IMR-90 (cell line): ENCODE results near the gene ARF6. TPM values are rescaled to one million over a fixed set of nuclear protein-coding genes. Genes with fewer than 3 reads are reported as not detected.

Source experiments
- ATAC-seq: fragments of 200-7000 bp; cut with Tn5 transposase; 2 replicates; pipeline ENCODE4 v1.9.1; 2020; ENCODE audit warnings: low read depth, mild to moderate bottlenecking, moderate library complexity
- BruUV-seq: library from RNA; stranded (reverse); fragments of 400-500 nt; replicated peaks from 2 replicates; lab custom pipeline; 2021; lab: Mats Ljungman, UMichigan
- CTCF ChIA-PET: fragments of 300-600 bp; formaldehyde crosslinking; extraction: SDS; loops from one replicate; lab custom pipeline; 2021; ENCODE audit warnings: antibody characterized with exemption; lab: Yijun Ruan, JAX
- POLR2A ChIA-PET: fragments of 300-600 bp; sonication (Branson Sonifier 250); formaldehyde crosslinking; loops from one replicate; lab custom pipeline; 2022; ENCODE audit warnings: antibody characterized with exemption; ENCODE audit not compliant: unreplicated experiment; lab: Charles Lee
- DNase-seq: peaks from one replicate; pipeline ENCODE4 v3.0.0; 2013
- H2AFZ ChIP-seq: replicated peaks from 2 replicates; pipeline ENCODE3; 2013; ENCODE audit warnings: low read length, mild to moderate bottlenecking; ENCODE audit not compliant: poor library complexity
- H2AK5ac ChIP-seq: 2 replicates; pipeline ENCODE4 v1.6.1; 2013; ENCODE audit warnings: low read depth, low read length, inconsistent platforms
- H2AK9ac ChIP-seq: replicated peaks from 2 replicates; pipeline ENCODE3; 2013; ENCODE audit warnings: mild to moderate bottlenecking, low read depth, low read length, moderate library complexity; ENCODE audit not compliant: poor library complexity
- H2BK120ac ChIP-seq: 2 replicates; pipeline ENCODE4 v1.6.1; 2013; ENCODE audit warnings: low read depth, low read length, inconsistent platforms
- H2BK15ac ChIP-seq: 3 replicates; pipeline ENCODE4 v1.6.1; 2013; ENCODE audit warnings: low read depth, low read length, inconsistent platforms
- H2BK20ac ChIP-seq: 2 replicates; pipeline ENCODE4 v1.6.1; 2013; ENCODE audit warnings: low read depth, mild to moderate bottlenecking, inconsistent platforms, low read length, moderate library complexity
- H2BK5ac ChIP-seq: 2 replicates; pipeline ENCODE4 v1.6.1; 2013; ENCODE audit warnings: mild to moderate bottlenecking, low read depth, low read length, inconsistent platforms; ENCODE audit not compliant: poor library complexity, severe bottlenecking
- H3K14ac ChIP-seq: replicated peaks from 2 replicates; pipeline ENCODE4 v1.6.1; 2013; ENCODE audit warnings: low read depth, low read length, inconsistent platforms
- H3K18ac ChIP-seq: 2 replicates; pipeline ENCODE4 v1.6.1; 2013; ENCODE audit warnings: low read depth, low read length, control low read depth
- H3K23ac ChIP-seq: 2 replicates; pipeline ENCODE4 v1.6.1; 2013; ENCODE audit warnings: low read depth, low read length, inconsistent platforms
- H3K27ac ChIP-seq: 2 replicates; pipeline ENCODE4 v1.5.1; 2013; ENCODE audit warnings: mild to moderate bottlenecking, control low read depth, low read length; ENCODE audit not compliant: insufficient read depth
- H3K27me3 ChIP-seq: 2 replicates; pipeline ENCODE4 v1.6.1; 2013; ENCODE audit warnings: low read length; ENCODE audit not compliant: control insufficient read depth, insufficient read depth
- H3K36me3 ChIP-seq: 2 replicates; pipeline ENCODE4 v1.6.1; 2013; ENCODE audit warnings: low read length, mixed read lengths; ENCODE audit not compliant: control insufficient read depth, insufficient read depth
- H3K4ac ChIP-seq: 2 replicates; pipeline ENCODE4 v1.6.1; 2013; ENCODE audit warnings: low read depth, low read length, inconsistent platforms
- H3K4me1 ChIP-seq: 2 replicates; pipeline ENCODE4 v1.6.1; 2013; ENCODE audit warnings: low read length, mixed read lengths; ENCODE audit not compliant: control insufficient read depth, insufficient read depth
- H3K4me2 ChIP-seq: 2 replicates; pipeline ENCODE4 v1.6.1; 2013; ENCODE audit warnings: low read depth, mild to moderate bottlenecking, control low read depth, low read length, moderate library complexity
- H3K4me3 ChIP-seq: 2 replicates; pipeline ENCODE4 v1.5.1; 2013; ENCODE audit warnings: low read depth, mild to moderate bottlenecking, control low read depth, low read length, moderate library complexity; ENCODE audit not compliant: insufficient read depth
- H3K56ac ChIP-seq: 2 replicates; pipeline ENCODE4 v1.6.1; 2013; ENCODE audit warnings: low read length, inconsistent platforms; ENCODE audit not compliant: insufficient read depth; ENCODE audit errors: extremely low read depth
- H3K79me1 ChIP-seq, 2 experiments: 2 replicates each; pipeline ENCODE4 v1.6.1; 2013; ENCODE audit warnings: low read length in 2 of 2, inconsistent platforms in 1 of 2, low read depth in 1 of 2
- H3K9ac ChIP-seq: 2 replicates; pipeline ENCODE4 v1.6.1; 2013; ENCODE audit warnings: low read depth, low read length, control low read depth
- H3K9me1 ChIP-seq: 2 replicates; pipeline ENCODE4 v1.6.1; 2013; ENCODE audit warnings: low read length, inconsistent platforms; ENCODE audit not compliant: insufficient read depth
- H3K9me3 ChIP-seq: 2 replicates; pipeline ENCODE4 v1.6.1; 2013; ENCODE audit warnings: low read length; ENCODE audit not compliant: control insufficient read depth, insufficient read depth
- H4K20me1 ChIP-seq: 2 replicates; pipeline ENCODE4 v1.6.1; 2013; ENCODE audit warnings: low read length, inconsistent platforms; ENCODE audit not compliant: insufficient read depth
- H4K5ac ChIP-seq: 2 replicates; pipeline ENCODE4 v1.6.1; 2013; ENCODE audit warnings: mild to moderate bottlenecking, low read depth, low read length, control low read depth
- H4K8ac ChIP-seq, 2 experiments: 2 replicates each; pipeline ENCODE4 v1.6.1; 2013; ENCODE audit warnings: low read depth in 2 of 2, low read length in 2 of 2, control low read depth in 1 of 2, inconsistent platforms in 1 of 2
- H4K91ac ChIP-seq: 2 replicates; pipeline ENCODE4 v1.6.1; 2013; ENCODE audit warnings: low read depth, low read length, inconsistent platforms; ENCODE audit not compliant: insufficient read depth
- WGBS, 2 experiments: methylation state at CpG; one replicate each; pipeline versions ENCODE4 v1.1.5 to v1.1.7; 2013; ENCODE audit warnings: missing lambda C conversion rate in 2 of 2; ENCODE audit not compliant: insufficient read length in 1 of 2; ENCODE audit errors: extremely low coverage in 2 of 2; 5-methylcytosine and 5-hydroxymethylcytosine counted together
- dilution Hi-C: fragments of 300-500 bp; cut with HindIII; formaldehyde crosslinking; loops from one replicate; pipeline ENCODE4 v1.14.3; 2018; ENCODE audit warnings: low sequenced_read_pairs; ENCODE audit not compliant: unreplicated experiment
- in situ Hi-C: fragments of 300-500 bp; cut with MboI; formaldehyde crosslinking; loops from 3 replicates; pipeline ENCODE4 v1.14.3; 2019; ENCODE audit warnings: low sequenced_read_pairs, inconsistent platforms, mixed read lengths
- intact Hi-C: fragments of 100-400 bp; cut with micrococcal nuclease; formaldehyde crosslinking; loops from 2 replicates; pipeline ENCODE4 v1.10.0; 2022
- polyA plus RNA-seq, 3 experiments: library from polyadenylated mRNA; depleted of rRNA; stranded (reverse); fragments of >200 nt; gene quantifications; 2 replicates each; pipeline ENCODE4 v1.2.3, GENCODE V29; 2012; ENCODE audit warnings: low replicate concordance in 1 of 3
- total RNA-seq: library from RNA; depleted of rRNA; stranded (reverse); fragments of >200 nt; gene quantifications from 2 replicates; pipeline ENCODE4 v1.2.3, GENCODE V29; 2012
- TF ChIP-seq, protein P1 (sequence below): fragments of 150-350 bp; IDR thresholded peaks from 2 replicates; pipeline ENCODE4 v1.6.1; 2017; ENCODE audit warnings: mild to moderate bottlenecking, antibody characterized with exemption, low read length, low read depth

ARF6 gene
- total and polyA plus RNA-seq, 2 of the 4 experiments (the other 2 are of a cell fraction): 32.1 to 40.1 TPM

GRCh38 chr14:49923881-49924280, 31.0 kb downstream of the ARF6 start:
- Histone ChIP-seq H2AFZ (no peak overlapping the region), H2BK15ac (no peak overlapping the region), H3K56ac (no peak overlapping the region), H3K79me1 (no peaks in the 10 kb centered on the region), H3K36me3 (no peaks in the 10 kb centered on the region), H3K18ac (no peak overlapping the region), H2BK20ac (no peak overlapping the region), H2BK120ac (no peak overlapping the region), H3K4me2 (no peak overlapping the region), H3K14ac (no peak overlapping the region; the same call in 1 of the 2 replicates), H3K27ac (no peak overlapping the region), H2BK5ac (no peak overlapping the region), H4K20me1 (no peaks in the 10 kb centered on the region), H2AK9ac (no peak overlapping the region), H3K23ac (no peak overlapping the region), H3K4me3 (no peak overlapping the region), H3K4ac (no peak overlapping the region), H3K9me1 (no peaks in the 10 kb centered on the region; the same call in 1 of the 2 replicates), H2AK5ac (no peak overlapping the region; the same call in 1 of the 2 replicates), H4K91ac (no peak overlapping the region), H3K9me3 (no peaks in the 10 kb centered on the region), H4K8ac (no peak overlapping the region), H3K27me3 (no peaks in the 10 kb centered on the region), H4K5ac (no peak overlapping the region), H3K9ac (no peak overlapping the region), H3K4me1 (peaks cover 4% of the 10 kb centered on the region; the same call in 1 of the 2 replicates)
- ChIA-PET POLR2A (no interaction called here), CTCF (no interaction called here)
- dilution Hi-C loops (no loop called here), in situ Hi-C loops (no loop called here), intact Hi-C loops (no loop called here)
- DNase-seq: no peak
- no peak for ATAC-seq
- 100% methylated on average over 1 of the region's 4 CpGs; no CpG with 5 or more reads in 1 of the 2 experiments for WGBS, 2 experiments
- TF ChIP-seq, protein P1, sequence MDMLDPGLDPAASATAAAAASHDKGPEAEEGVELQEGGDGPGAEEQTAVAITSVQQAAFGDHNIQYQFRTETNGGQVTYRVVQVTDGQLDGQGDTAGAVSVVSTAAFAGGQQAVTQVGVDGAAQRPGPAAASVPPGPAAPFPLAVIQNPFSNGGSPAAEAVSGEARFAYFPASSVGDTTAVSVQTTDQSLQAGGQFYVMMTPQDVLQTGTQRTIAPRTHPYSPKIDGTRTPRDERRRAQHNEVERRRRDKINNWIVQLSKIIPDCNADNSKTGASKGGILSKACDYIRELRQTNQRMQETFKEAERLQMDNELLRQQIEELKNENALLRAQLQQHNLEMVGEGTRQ: no peak
- no TSS peak for BruUV-seq
